GM18507 (cell line): ENCODE data around the gene LCOR.
A peak's percentile ranks its signal among the peaks of the same experiment; 100 is the strongest.
"Not testable (repeated sequence)": the region's sequence is repeated elsewhere in the genome, so short reads cannot be mapped to it uniquely, and the experiment has no call there.

Experiments used
- DNase-seq: peaks from one replicate; pipeline ENCODE4 v3.0.0; 2011; ENCODE audit warnings: low read depth; ENCODE audit not compliant: insufficient read length; ENCODE audit errors: extremely low spot score
- FAIRE-seq: peaks from 2 replicates; lab custom pipeline; 2011; peaks lifted over from hg19 to GRCh38; lab: Jason Lieb, UNC

The LCOR gene

DNA sequence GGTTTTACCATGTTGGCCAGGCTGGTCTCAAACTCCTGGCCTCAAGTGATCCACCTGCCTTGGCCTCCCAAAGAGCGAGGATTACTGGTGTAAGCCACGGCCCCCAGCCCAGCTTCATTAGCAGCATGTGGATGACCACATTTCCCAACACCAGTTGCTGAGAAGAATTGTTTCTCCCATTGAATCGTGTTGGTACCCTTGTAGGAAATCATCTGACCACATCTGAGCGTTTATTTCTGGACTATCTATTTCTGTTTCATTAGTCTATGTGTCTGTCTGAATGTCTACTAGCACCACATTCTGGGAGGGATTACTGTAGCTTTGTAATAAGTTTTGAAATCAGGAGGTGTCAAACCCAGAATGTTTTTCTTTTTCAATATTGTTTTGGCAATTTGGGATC is 89.6 kb downstream of the LCOR start:
- no peak for DNase-seq
- no peak for FAIRE-seq

DNA sequence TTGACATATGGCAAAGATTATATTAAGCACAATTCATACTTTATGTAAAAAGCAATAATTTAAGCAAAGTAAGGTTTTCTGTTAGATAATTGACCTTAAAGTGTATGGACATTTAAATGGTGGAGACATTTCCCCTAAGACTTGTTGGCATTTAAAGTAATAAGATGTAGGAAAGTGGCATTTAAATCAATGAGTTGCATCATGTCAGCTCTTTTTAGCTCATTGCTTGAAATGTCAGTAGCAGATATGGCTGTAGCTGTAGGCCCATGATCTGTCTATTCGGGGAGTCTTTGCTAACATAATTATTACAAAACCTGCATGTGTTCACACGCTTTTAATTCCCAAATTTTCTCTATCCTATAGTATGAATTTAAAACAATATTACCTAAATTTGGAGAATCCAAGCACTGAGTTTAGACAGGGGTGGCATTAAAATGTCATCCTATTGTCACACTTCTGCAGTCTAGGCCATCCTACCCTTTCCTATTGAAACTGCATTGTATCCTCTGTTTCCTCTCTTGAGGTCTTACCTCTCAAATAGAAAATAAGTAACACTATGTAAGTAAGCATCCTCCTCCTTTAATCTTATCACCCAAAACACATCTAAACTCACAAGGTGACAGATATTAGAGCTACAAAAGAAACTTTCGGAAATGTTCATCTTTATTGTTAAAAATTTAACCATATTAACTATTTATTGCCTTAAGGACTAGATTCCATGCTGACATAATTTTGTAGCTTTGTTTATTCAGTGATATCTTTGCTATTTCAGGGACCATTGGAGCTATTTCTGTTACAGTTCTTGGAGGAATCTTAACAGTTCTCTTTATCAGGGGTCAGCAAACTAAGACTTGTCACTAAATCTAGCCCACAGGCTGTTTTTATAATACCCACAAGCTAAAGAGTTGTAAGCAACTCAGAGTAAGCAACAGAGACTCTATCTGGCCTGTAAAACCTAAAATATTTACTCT is 91.2 kb downstream of the LCOR start:
- peak; percentile 21 for FAIRE-seq
- no peak for DNase-seq

DNA sequence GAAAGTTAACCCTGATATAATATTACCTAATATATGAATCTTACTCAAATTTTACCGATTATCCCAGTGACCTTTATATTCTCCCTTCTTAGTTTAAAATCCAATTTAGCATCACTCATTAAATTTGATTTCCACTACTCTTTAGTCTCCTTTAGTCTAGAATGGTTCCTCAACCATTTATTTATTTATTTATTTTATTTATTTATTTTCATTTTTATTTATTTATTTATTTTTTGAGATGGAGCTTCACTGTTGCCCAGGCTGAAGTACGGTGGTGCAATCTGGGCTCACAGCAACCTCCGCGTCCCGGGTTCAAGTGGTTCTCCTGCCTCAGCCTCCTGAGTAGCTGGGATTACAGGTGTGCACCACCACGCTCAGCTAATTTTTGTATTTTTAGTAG is 92.8 kb downstream of the LCOR start:
- DNase-seq (no peak), FAIRE-seq (no peak)

DNA sequence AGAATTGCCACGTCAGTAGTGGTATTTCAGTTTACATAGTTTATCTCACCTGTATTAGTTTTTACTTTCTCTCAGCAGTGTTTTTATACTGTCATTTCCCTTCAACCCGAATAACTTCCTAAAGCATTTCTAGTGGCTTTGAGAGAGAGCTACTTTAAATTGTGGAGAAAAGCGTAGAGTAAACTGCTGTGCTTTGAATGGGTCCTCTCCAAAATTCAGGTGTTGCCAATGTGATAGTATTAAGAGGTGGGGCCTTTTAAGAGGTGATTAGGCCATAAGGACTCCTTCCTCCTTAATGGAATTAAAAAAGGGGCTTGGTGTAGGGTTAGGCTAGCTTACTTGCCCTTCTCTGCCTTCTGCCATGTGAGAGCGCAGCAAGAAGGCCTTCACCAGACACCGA is 98.4 kb downstream of the LCOR start:
- FAIRE-seq (no peak), DNase-seq (no peak)

DNA sequence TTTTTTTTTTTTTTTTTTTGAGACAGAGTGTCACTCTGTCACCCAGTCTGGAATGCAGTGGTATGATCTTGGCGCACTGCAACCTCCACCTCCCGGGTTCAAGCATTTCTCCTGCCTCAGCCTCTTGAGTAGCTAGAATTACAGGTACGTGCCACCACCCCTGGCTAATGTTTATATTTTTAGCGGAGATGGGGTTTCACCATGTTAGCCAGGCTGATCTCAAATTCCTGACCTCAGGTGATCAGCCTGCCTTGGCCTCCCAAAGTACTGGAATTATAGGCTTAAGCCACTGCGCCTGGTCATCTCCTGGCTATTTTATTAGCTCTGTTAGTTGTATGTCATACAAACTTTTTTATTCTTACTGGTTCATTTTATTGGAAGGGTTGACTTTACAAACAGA is 103.0 kb downstream of the LCOR start:
- FAIRE-seq = no peak
- no peak for DNase-seq

DNA sequence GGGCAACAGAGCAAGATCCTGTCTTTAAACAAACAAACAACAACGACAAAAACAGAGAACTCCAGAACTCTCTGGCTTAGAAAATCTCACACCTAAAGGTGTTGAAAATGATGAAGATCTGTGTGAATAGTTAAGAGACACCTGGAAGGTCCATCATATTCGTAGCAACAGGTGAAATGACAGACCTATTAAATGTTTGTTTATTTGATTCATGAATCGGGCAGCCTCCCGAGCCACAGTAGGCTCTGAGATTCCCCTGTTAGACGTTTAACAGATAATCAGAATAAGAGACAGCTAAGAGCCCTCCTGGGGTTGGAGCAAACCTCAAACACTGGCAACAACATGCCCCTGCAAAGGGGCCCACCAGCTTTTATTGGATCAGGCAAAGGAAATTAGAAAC is 103.7 kb downstream of the LCOR start:
- FAIRE-seq = no peak
- DNase-seq = no peak

DNA sequence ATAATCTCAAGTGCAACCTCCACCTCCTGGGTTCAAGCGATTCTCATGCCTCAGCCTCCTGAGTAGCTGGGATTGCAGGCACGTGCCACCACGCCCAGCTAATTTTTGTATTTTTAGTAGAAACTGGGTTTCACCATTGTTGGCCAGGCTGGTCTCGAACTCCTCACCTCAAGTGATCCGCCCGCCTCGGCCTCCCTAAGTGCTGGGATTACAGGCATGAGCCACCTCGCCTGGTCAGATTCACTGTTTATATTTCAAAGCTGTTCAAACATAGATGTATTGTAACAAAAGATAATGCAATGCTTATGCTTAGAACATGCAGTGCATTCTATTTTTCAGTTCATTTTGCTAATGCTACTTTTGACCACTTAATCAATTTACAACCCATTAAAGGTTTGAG is 111.1 kb downstream of the LCOR start:
- FAIRE-seq, DNase-seq: not testable (repeated sequence)

DNA sequence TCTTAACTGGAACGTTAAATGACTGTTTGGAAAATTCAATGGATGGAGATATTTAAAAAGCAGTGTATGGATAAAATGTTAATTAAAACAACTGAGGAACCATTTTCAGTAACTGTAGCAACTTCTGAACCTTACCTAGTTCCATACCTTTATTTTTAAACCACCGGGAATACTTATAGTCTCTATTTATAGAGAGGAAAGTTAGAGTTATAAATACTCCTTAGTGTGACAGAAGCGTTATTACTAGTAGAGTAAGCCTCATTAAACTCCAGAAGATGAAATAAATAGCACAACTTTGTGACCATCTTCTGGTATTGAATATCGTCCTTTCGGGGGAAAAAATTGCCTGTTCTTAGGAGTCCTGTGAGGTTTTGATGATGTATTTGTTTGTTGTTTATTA is 114.9 kb downstream of the LCOR start:
- FAIRE-seq (no peak), DNase-seq (no peak)

DNA sequence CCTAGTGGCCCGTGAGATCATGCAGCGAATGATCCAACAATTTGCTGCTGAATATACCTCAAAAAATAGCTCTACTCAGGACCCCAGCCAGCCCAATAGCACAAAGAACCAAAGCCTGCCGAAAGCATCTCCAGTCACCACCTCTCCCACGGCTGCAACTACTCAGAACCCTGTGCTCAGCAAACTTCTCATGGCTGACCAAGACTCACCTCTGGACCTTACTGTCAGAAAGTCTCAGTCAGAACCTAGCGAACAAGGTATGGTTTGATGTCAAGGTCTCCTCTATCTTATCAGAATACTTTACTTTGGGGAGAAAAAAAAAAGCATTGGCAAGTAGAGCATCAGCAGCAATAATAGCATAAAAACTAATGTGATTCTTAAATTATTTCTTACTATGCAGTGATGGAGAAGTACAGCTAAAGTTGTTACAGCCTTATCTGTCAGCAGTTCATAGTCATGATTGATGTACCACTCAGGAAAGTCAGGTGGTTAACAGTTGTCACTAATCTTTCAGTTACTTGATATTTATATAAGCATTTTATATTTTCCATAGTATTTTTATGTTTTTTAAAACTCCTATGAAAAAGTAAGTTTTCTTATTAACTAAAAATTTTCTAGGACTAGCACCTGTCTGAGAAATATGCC is 117.1 kb downstream of the LCOR start:
- FAIRE-seq (no peak), DNase-seq (no peak)

DNA sequence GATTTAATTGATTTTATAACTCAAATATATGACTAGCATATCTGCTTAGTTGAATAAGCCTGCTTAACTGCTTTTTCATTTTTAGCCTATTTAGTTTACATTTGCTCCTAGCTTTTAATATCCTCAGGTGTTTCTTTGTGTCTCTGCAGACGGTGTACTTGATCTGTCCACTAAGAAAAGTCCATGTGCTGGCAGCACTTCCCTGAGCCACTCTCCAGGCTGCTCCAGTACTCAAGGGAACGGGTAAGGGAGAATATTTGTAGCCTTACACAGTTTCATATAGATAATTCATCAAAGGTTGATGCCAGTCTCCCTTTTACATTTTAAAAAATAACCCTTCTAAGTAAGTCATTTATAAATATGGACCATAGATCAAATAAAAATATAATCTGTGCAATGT is 119.9 kb downstream of the LCOR start:
- DNase-seq = no peak

DNA sequence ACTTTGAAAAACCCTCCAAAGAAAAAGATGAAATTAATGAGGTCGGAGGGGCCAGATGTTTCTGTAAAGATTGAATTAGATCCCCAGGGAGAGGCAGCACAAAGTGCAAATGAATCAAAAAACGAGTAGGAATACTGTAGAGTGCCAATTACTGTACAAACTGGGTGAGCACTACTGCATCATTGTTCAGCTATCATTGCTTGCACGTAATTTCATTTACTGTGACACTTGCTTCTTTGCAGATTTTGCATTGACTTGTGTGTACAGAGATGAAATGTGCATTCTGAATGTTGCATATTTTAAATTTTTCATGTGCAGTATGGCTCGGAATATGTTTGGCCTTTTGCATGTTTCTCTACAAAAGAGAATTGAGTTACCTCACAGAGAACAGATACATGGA is 123.7 kb downstream of the LCOR start:
- FAIRE-seq = no peak

More for the DNA sequence above, 119.9 kb downstream of the LCOR start:
- no peak for FAIRE-seq

DNA sequence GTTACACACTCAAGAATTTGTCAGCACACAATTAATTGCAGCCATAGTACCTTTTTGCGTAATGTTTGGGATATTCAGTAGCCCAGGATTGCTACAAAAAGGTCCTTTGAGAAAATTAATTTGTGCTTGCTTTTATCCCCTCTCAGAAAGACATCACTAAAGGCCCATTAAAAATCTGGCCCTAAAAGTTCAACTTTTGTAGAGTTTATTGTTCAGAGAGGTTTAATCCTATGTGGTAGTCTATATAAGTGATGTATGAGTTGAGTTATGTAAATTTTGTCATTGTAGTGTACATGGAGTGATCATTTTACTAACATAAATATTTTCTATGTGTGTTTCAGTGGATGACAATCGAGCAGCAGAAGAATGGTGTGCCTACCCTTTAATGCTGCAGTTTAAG is 126.0 kb downstream of the LCOR start:
- FAIRE-seq (no peak), DNase-seq (no peak)

More for the DNA sequence above, 123.7 kb downstream of the LCOR start:
- no peak for DNase-seq

DNA sequence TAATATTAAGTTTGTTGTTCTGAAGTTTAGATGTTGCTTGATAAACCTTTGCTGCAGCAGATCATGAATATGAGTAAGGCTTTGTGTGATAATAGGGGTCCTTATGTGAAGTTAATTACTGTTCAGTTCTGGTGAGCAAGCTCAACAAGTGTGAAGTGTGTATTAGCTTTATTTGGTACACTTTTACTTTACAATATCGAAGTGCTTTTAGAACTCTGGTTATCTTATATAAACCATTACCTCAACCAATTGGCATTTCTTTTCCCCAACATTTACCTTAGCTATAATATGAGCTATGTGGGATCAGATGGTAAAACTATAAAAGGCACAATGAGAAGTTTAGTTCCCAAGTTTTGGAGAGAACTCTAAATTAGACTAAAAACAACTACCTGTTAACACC is 127.6 kb downstream of the LCOR start:
- DNase-seq = no peak
- FAIRE-seq = no peak

DNA sequence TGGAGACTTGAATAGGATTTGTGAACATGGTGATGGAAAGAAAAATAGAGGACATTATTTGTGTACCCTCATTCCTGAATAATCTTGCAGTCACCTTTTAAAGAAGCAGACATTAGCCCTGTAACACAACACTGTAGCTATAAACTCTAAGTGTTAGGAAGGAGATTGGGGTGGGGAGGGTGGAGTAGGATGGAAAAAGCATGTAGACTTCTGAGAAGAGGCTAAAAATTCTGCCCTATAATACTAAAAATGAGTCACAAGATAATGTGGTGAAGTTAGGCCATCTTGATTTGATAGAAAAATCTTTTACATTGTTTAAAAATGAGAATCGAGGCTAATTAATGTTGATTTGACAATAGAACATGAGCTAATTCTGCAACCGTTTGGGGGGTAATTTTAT is 128.8 kb downstream of the LCOR start:
- FAIRE-seq = no peak
- no peak for DNase-seq

DNA sequence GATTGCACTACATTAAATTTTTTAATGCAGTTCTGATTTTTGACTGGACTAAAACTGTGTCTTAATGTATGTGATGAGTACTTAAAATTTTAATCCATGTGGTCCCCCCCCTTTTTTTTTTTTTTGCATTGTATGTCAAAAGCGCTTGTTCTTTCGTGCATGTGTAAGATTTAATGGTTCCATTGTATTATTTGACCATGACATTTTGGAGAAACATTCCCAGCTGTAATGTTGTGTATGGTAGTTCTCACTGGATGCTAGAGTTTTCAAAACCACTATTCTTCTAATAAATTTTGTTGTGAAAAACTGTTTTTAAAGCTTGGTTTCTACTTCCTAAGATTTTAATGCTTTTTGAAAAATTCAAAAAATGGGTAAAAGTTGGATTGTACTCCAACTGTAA is 132.0 kb downstream of the LCOR start:
- FAIRE-seq (no peak), DNase-seq (no peak)

DNA sequence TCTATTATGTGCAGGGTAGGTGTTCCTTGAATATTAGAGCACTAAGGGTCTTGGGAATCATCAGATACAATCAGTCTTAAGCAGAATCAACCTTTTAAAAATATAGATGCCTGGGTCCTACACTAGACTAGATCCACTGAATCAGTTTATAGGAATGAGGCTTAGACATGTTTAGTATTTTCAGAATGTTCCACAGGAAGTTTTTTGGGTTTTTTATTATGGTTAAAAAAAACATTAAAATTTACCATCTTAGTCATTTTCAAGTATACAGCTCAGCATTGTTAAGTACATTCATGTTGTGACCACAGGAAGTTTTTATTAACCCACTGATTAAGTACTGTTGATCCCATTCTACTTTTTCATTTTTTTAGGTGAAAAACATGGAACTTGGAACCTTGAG is 135.7 kb downstream of the LCOR start:
- no peak for FAIRE-seq
- no peak for DNase-seq

DNA sequence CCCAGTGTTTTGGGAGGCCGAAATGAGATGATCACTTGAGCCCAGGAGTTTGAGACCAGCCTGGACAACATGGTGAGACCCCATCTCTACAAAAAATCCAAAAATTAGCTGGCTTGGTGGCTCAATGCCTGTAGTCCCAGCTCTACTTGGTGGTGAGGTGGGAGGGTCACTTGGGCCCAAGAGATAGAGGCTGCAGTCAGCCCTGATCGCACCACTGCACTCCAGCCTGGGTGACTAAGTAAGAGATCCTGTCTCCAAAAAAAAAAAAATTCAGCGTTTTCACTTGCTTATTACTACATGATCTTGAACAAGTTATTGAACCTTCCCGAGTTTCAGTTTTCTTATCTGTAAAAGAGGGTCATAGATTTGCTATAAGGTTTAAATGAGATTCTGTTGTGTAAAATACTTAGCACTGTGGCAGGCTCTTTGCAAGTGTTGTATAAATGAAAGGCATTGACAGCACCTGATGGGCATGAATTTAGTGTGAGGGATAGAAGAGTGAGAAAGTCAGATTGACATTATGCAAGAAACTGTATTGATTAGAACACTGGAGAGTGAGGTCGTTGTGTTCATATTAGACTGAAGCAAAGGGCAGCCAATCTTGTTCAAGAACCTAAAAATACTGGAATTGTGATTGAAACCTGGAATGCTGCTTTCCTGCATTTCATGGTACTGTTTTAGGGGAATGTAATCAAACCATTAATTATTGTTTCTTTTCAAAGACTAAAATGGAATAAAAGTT is 136.8 kb downstream of the LCOR start:
- FAIRE-seq = no peak

DNA sequence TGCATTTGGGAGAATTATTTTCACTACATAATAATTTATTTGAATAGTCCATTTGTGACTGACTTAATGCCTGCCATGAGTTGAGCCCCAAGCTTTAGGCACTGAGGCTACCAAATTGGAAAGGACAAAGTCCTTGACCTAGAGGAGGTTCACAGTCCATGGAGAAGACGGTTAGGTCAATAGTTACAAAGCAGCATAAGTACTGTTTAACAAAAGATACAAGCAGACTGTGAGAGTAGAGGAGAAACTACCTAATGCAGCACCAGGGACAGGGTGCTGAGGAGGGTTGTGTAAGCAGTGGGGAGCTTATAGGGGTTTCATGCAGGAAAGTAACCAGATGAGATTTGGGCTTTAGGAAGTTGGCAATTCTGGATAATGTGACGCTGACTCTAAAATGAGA is 139.2 kb downstream of the LCOR start:
- DNase-seq = no peak

More for the DNA sequence above, 136.8 kb downstream of the LCOR start:
- no peak for DNase-seq

DNA sequence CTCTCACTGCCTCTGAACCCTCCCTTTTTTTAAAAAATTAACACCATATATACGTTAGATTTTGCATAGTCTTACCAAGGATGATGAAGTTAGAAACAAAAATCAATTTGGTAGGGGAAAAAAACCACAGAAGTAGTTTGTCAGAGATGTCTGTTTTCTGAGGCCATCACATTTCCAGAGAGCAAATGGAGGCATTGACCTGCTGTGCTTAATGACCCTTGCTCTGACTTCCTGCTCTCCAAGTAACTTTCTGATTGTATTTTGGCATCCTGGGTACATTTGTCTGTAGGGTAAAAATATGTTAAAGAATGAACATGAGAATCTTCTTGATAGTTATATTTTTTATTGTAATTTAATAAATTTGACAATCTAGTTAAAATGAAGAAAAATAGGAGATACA is 140.2 kb downstream of the LCOR start:
- FAIRE-seq (no peak), DNase-seq (no peak)

More for the DNA sequence above, 139.2 kb downstream of the LCOR start:
- no peak for FAIRE-seq
